Endothelial cell (in vitro differentiated cells): ENCODE data around the gene KBTBD12. TPM values are rescaled to one million over a fixed set of nuclear protein-coding genes. Genes with fewer than 3 reads are reported as not detected.

Source experiments
- DNase-seq: peaks from one replicate; pipeline ENCODE4 v3.0.0; 2021; ENCODE audit warnings: low spot score
- H3K27ac Mint-ChIP-seq: one replicate; pipeline ENCODE4 v1.8.0; 2021; ENCODE audit warnings: mixed read lengths, inconsistent platforms; ENCODE audit not compliant: unreplicated experiment
- H3K27me3 Mint-ChIP-seq: one replicate; pipeline ENCODE4 v1.8.0; 2021; ENCODE audit warnings: mild to moderate bottlenecking, moderate library complexity, mixed read lengths, inconsistent platforms; ENCODE audit not compliant: unreplicated experiment
- H3K36me3 Mint-ChIP-seq: one replicate; pipeline ENCODE4 v1.8.0; 2021; ENCODE audit warnings: mild to moderate bottlenecking, low read depth, mixed read lengths, inconsistent platforms; ENCODE audit not compliant: unreplicated experiment
- H3K4me1 Mint-ChIP-seq: one replicate; pipeline ENCODE4 v1.8.0; 2021; ENCODE audit warnings: mild to moderate bottlenecking, mixed read lengths, inconsistent platforms; ENCODE audit not compliant: unreplicated experiment
- H3K4me3 Mint-ChIP-seq: one replicate; pipeline ENCODE4 v1.8.0; 2021; ENCODE audit warnings: mild to moderate bottlenecking, mixed read lengths, inconsistent platforms; ENCODE audit not compliant: unreplicated experiment
- H3K9me3 Mint-ChIP-seq: one replicate; pipeline ENCODE4 v1.8.0; 2021; ENCODE audit warnings: mixed read lengths, inconsistent platforms; ENCODE audit not compliant: unreplicated experiment
- CTCF ChIP-seq: fragments of 200-600 bp; sonication (generic); IDR thresholded peaks from one replicate; pipeline ENCODE4 v1.5.0; 2021; ENCODE audit warnings: antibody characterized with exemption; ENCODE audit not compliant: unreplicated experiment
- total RNA-seq: library from RNA; stranded (reverse); fragmentation: NEBNext Ultra II Directional; extraction: Animal tissue kit (Norgen Biotek cat#: 25700); gene quantifications from one replicate; pipeline ENCODE4 v1.2.1, GENCODE V29; 2021; ENCODE audit not compliant: unreplicated experiment

KBTBD12 gene
- total RNA-seq, 1 donor from 2014 or later, result 0.05 TPM

- Mint-ChIP-seq H3K4me3 (no peak overlapping the region), H3K36me3 (no peaks in the 10 kb centered on the region), H3K9me3 (peaks cover 3% of the 10 kb centered on the region), H3K27me3 (peaks cover 3% of the 10 kb centered on the region), H3K27ac (no peak overlapping the region), H3K4me1 (peaks cover 4% of the 10 kb centered on the region)
- TF ChIP-seq CTCF, result no peak
- DNase-seq, result no peak
Observed at GRCh38 chr3:127999509-128000106, 84.6 kb downstream of the KBTBD12 start.

GRCh38 chr3:128001576-128001975 lies 86.5 kb downstream of the KBTBD12 start:
- H3K36me3 Mint-ChIP-seq, result no peaks in the 10 kb centered on the region
- peaks cover 6% of the 10 kb centered on the region for H3K4me1 Mint-ChIP-seq
- no peak overlapping the region for H3K4me3 Mint-ChIP-seq
- peaks cover 3% of the 10 kb centered on the region for H3K27me3 Mint-ChIP-seq
- no peak for DNase-seq
- no peak overlapping the region for H3K27ac Mint-ChIP-seq
- TF ChIP-seq CTCF, result no peak
- peaks cover 3% of the 10 kb centered on the region for H3K9me3 Mint-ChIP-seq

GRCh38 chr3:128004661-128005060 lies 89.6 kb downstream of the KBTBD12 start:
- peaks cover 5% of the 10 kb centered on the region for H3K4me1 Mint-ChIP-seq
- H3K36me3 Mint-ChIP-seq, result no peaks in the 10 kb centered on the region
- DNase-seq, result no peak
- H3K4me3 Mint-ChIP-seq, result no peak overlapping the region
- no peaks in the 10 kb centered on the region for H3K27me3 Mint-ChIP-seq
- H3K27ac Mint-ChIP-seq, result no peak overlapping the region
- H3K9me3 Mint-ChIP-seq, result no peaks in the 10 kb centered on the region
- TF ChIP-seq CTCF, result no peak

GRCh38 chr3:128006061-128007032 lies 91.3 kb downstream of the KBTBD12 start:
- no peak overlapping the region for H3K4me3 Mint-ChIP-seq
- peaks cover 7% of the 10 kb centered on the region for H3K4me1 Mint-ChIP-seq
- no peak for TF ChIP-seq CTCF
- no peak for DNase-seq
- H3K27me3 Mint-ChIP-seq, result no peaks in the 10 kb centered on the region
- no peak overlapping the region for H3K27ac Mint-ChIP-seq
- H3K9me3 Mint-ChIP-seq, result no peaks in the 10 kb centered on the region
- H3K36me3 Mint-ChIP-seq, result no peaks in the 10 kb centered on the region

GRCh38 chr3:128007033-128007424 lies 92.0 kb downstream of the KBTBD12 start:
- no peak for DNase-seq
- Mint-ChIP-seq H3K4me3 (no peak overlapping the region), H3K9me3 (no peaks in the 10 kb centered on the region), H3K36me3 (no peaks in the 10 kb centered on the region), H3K27me3 (no peaks in the 10 kb centered on the region), H3K4me1 (peaks cover 9% of the 10 kb centered on the region), H3K27ac (no peak overlapping the region)
- TF ChIP-seq CTCF, result no peak
